ENCODE measurements around the gene CACHD1.

The CACHD1 gene

GRCh38 chr1:64473367-64473766 lies 3.4 kb downstream of the CACHD1 start:
- no peak for DNase-seq (ENCODE audit: low spot score)

DNA sequence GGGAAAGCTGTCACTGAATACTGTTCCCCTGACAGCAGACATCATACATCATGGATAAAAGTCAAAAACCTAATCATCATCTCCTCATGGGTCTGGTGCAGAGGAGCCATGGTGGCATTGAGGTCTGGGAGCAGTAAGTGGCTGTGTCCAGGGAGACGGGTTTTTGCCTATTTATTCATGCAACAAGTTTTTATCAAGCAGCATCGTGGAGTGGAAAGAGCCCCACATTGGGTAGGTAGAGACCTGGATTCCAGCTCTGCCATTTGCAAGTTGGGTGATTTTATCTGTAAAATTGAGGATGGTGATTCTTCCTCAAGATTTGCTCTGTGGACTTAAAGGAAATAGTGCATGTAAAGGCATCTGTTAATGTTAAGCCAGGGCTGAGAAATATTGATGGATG lies 4.2 kb downstream of the CACHD1 start:
- DNase-seq (ENCODE audit: low spot score) = no peak

- no peak for DNase-seq (ENCODE audit: low spot score)
These were observed 4.9 kb downstream of the CACHD1 start for GRCh38 chr1:64474665-64475439.

- peak; percentile 20 for DNase-seq (ENCODE audit: low spot score)
These were observed 6.5 kb downstream of the CACHD1 start for GRCh38 chr1:64476251-64476952.

DNA sequence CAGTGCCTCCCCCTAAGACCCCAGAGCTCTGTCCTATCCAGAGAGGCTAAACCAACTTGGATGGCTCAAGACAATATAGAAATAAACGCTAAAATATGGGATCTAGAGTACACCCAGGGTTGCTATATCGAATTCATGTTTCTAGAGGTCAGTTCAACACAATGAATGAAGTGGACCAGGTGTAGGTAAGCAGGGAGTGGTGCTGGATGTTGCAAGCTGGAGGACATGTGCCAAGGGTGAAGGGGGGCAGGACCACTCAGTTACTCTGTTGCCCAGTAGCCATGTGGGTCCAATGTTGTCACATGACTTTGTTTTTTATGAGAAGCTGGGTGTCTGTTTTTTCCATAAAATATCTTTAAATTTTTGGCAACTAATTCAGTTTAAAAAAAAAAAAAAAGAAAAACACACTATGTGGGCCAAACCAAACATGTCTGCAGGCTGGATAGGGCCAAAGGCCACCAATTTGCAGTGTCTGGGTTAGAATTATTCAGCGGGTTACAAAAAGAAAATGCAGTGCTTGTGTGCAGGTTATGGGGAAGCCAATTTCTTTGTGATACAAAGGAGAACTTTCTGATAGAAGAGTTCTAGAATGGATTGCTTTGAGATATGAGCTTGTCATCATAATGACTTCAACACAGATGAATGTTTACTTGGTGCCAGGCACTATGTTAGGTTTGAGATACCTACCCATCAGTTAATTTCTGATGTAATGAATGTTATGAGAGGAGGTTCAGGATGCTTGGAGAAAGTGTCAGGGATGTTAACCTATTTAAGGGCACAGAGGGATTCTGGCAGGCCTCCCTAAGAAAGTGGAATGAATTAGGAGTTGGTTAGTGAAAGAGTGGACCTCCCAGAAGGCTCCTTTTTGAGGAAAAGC lies 8.9 kb downstream of the CACHD1 start:
- DNase-seq (ENCODE audit: low spot score) = no peak

GRCh38 chr1:64479874-64480273 lies 9.9 kb downstream of the CACHD1 start:
- no peak for DNase-seq (ENCODE audit: low spot score)

- DNase-seq (ENCODE audit: low spot score) = no peak
These were observed 11.3 kb downstream of the CACHD1 start for GRCh38 chr1:64480999-64481772.

DNA sequence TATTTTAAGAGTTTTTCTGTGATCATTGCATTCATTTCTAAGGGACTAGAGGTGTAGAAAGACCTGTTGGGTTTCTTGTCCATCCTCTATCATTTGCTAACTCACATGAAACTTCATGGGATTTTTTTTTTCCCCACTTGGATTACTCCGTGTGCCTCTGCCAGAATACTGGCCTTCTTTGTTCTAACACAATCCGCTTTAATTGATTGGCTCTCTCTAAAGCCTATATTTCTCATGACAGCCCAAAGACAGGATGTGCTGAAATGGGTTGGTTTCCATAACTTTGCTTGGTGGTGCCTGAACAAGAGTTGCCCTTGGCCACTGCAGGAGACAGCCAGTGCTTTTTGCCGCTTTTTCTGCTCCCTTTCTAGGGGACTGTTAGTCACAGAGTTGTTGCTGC lies 12.2 kb downstream of the CACHD1 start:
- DNase-seq (ENCODE audit: low spot score) = no peak

- no peak for DNase-seq (ENCODE audit: low spot score)
These were observed 12.8 kb downstream of the CACHD1 start for GRCh38 chr1:64482720-64483119.

DNA sequence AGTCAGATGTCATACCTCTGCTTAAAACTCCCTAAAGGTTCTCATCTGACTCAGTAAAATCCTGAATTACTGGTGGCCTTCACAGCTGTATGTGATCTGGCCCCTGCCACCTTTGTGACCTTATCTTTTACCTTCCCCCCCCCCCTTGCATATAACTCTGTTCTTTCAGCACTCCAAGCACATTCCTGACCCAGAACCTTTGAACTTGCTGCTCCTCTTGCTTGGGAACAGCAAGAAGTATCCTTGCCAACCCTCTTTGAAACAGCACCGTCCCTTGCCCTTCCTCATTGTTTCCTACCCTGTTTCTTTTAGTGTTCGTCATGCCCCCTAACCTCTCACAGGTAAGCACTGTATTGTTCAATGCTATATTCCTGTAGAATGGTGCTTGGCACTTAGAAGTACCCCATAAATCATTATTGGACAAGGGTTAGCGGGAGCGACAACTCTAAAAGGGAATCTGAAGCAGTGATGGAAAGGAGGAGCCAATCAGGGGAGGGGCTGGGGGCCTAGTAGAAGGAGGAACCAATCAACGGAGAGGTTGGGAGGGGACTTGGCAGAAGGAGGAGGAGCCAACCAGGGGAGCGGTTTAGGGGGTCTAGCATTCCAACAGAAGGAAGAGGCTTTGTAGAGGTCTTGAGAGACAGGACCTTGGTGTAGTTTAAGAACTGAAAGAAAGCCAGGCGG lies 13.9 kb downstream of the CACHD1 start:
- no peak for DNase-seq (ENCODE audit: low spot score)

- DNase-seq (ENCODE audit: low spot score) = no peak
These were observed 14.7 kb downstream of the CACHD1 start for GRCh38 chr1:64484651-64485050.

DNA sequence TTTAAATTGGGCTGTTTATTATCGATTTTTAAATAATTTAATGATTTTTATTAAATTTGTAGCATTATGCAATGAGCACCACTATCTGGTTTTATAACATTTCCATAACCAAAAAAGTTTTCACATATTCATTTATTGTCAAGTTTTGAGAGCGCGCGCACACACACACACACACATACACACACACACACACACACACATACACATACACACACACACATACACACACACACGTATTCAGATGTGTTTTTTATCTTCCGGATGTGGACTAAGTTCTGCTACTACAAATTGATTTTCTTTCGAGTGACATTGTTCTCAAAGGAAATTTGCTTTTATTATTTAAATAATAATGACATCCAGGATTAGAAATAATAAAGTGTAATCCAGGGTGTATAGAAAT lies 16.3 kb downstream of the CACHD1 start:
- no peak for DNase-seq (ENCODE audit: low spot score)

GRCh38 chr1:64487061-64487460 lies 17.1 kb downstream of the CACHD1 start:
- no peak for DNase-seq (ENCODE audit: low spot score)

DNA sequence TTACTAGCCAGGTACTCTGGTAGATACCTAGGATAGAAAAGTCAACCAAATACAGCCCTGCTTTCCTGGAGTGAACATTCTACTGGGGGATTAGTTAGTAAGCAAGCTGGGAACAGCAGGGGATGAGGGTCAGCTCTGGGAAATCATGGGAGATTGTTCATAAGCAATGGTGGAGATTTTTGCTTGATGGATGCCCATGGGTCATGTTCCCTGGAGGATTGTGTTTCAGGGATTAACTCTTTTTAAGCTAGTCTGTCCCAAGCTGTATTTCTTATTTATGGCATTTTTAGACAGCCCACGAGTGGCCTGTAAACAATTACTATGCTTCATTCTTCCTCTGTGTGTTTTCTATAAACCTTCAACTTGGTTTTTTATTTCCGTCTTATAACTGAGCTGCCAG lies 18.9 kb downstream of the CACHD1 start:
- no peak for DNase-seq (ENCODE audit: low spot score)

- no peak for DNase-seq (ENCODE audit: low spot score)
These were observed 19.8 kb downstream of the CACHD1 start for GRCh38 chr1:64489707-64490106.

DNA sequence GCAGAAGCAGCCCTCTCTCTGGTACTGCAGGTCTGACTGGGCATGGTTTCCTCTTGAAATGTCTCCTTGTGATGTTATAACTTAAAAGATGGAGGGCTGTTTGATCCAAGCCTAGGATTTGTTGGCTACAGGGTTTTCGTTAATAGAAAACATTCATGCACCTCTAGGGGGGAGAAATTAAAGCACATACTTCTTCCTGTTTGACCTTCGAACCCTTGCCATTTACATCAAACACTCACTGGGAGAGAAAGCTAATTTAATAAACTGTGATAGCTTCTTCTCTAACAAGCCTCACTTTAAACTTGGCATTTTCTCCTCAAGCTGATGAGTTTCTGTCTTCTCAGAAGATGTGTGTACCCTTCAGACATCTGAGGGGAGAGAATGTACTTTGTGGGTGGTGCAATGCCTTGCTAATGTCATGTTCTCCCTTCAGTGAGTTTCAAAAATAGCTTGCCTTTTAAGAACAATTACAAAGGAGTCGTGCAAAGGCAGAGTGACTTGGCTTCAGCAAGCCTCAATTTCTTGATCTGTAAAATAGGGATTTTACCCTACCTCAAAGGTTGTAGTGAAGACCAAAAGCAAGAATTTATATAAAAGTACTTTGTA lies 20.4 kb downstream of the CACHD1 start:
- DNase-seq (ENCODE audit: low spot score) = no peak

GRCh38 chr1:64492424-64492823 lies 22.5 kb downstream of the CACHD1 start:
- no peak for DNase-seq (ENCODE audit: low spot score)

- DNase-seq (ENCODE audit: low spot score) = no peak
These were observed 23.9 kb downstream of the CACHD1 start for GRCh38 chr1:64493831-64494230.

- DNase-seq (ENCODE audit: low spot score) = no peak
These were observed 24.7 kb downstream of the CACHD1 start for GRCh38 chr1:64494659-64495058.

- no peak for DNase-seq (ENCODE audit: low spot score)
These were observed 25.9 kb downstream of the CACHD1 start for GRCh38 chr1:64495878-64496277.

DNA sequence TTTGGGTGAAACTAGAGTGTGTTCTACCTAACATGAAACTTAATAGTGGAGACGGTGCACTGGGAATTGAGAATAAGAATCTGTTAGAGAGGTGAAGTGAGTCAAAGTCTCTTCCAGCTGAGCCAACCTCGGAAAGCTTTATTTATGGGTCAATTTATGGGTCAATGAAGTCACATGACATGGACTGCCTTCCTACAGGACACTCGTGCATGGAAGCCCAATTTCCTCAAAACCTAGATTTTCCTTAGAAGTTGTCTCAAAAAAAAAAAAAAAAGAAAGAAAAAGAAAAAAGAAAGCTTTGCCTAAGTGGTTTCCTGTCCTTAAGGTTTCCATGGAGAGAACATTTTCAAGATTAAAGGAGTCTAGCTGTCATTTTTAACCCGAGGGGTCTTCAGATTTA lies 26.7 kb downstream of the CACHD1 start:
- no peak for DNase-seq (ENCODE audit: low spot score)

All from RKO (cell line).